Activated naive CD4-positive, alpha-beta T cell treated with anti-CD3 and anti-CD28 coated beads, Interleukin-2, amount 10 ng/mL, durations not matched to agents 7 days and 5 days (primary cell): ENCODE results near the gene RNF41.

Experiments
- CTCF ChIA-PET: fragments of 350-600 bp; sonication (Branson Sonifier 250); formaldehyde crosslinking; loops from one replicate; lab custom pipeline; 2021; ENCODE audit warnings: antibody characterized with exemption; lab: Charles Lee
- DNase-seq: peaks from one replicate; pipeline ENCODE4 v3.0.0-alpha.2; 2020
- H3K27ac Mint-ChIP-seq: one replicate; pipeline ENCODE4 v1.8.0; 2021; ENCODE audit warnings: mild to moderate bottlenecking, moderate library complexity, mixed read lengths
- H3K27me3 Mint-ChIP-seq: one replicate; pipeline ENCODE4 v1.8.0; 2021; ENCODE audit warnings: mild to moderate bottlenecking, mixed read lengths
- H3K36me3 Mint-ChIP-seq: one replicate; pipeline ENCODE4 v1.8.0; 2021; ENCODE audit warnings: mixed read lengths
- H3K4me1 Mint-ChIP-seq: one replicate; pipeline ENCODE4 v1.8.0; 2021; ENCODE audit warnings: mixed read lengths
- H3K4me3 Mint-ChIP-seq: one replicate; pipeline ENCODE4 v1.8.0; 2021; ENCODE audit warnings: mild to moderate bottlenecking, moderate library complexity, mixed read lengths
- H3K9me3 Mint-ChIP-seq: one replicate; pipeline ENCODE4 v1.8.0; 2021; ENCODE audit warnings: mixed read lengths

RNF41 gene

GRCh38 chr12:56236985-56237384, 15.3 kb upstream of the RNF41 start:
- H3K9me3 Mint-ChIP-seq, result no peaks in the 10 kb centered on the region
- DNase-seq, result no peak
- no peaks in the 10 kb centered on the region for H3K27me3 Mint-ChIP-seq
- H3K4me3 Mint-ChIP-seq, result no peak overlapping the region
- H3K36me3 Mint-ChIP-seq, result peaks cover 6% of the 10 kb centered on the region
- CTCF ChIA-PET, result interaction anchor here (1.0 kb wide), 2 partner anchors 21 to 117 kb away, joined by 3 to 4 read pairs; partner anchors contain the start of gene ANKRD52
- no peak overlapping the region for H3K27ac Mint-ChIP-seq
- H3K4me1 Mint-ChIP-seq, result no peaks in the 10 kb centered on the region

GRCh38 chr12:56236091-56236490, 14.4 kb upstream of the RNF41 start:
- Mint-ChIP-seq H3K9me3 (no peaks in the 10 kb centered on the region), H3K4me1 (no peaks in the 10 kb centered on the region), H3K27ac (no peak overlapping the region), H3K27me3 (no peaks in the 10 kb centered on the region), H3K4me3 (no peak overlapping the region), H3K36me3 (no peaks in the 10 kb centered on the region)
- CTCF ChIA-PET, result interaction anchor here (0.8 to 1.0 kb wide), 3 partner anchors 30 to 116 kb away, joined by 3 read pairs; no protein-coding TSS in a partner anchor
- DNase-seq, result no peak

GRCh38 chr12:56234746-56235436, 13.2 kb upstream of the RNF41 start:
- CTCF ChIA-PET, result interaction anchor here (0.8 to 1.2 kb wide), 2 partner anchors 28 to 42 kb away, joined by 3 to 4 read pairs; no protein-coding TSS in a partner anchor
- Mint-ChIP-seq H3K27ac (no peak overlapping the region), H3K4me1 (no peaks in the 10 kb centered on the region), H3K36me3 (no peaks in the 10 kb centered on the region), H3K9me3 (no peaks in the 10 kb centered on the region), H3K4me3 (no peak overlapping the region), H3K27me3 (no peaks in the 10 kb centered on the region)
- DNase-seq, result no peak

- Mint-ChIP-seq H3K9me3 (no peaks in the 10 kb centered on the region), H3K36me3 (peaks cover 4% of the 10 kb centered on the region), H3K27ac (no peak overlapping the region), H3K4me1 (peaks cover 2% of the 10 kb centered on the region), H3K4me3 (no peak overlapping the region), H3K27me3 (no peaks in the 10 kb centered on the region)
- DNase-seq, result no peak
- CTCF ChIA-PET, result interaction anchor here (0.7 kb wide), 2 partner anchors 15 to 45 kb away, joined by 3 read pairs; no protein-coding TSS in a partner anchor
Observed at GRCh38 chr12:56231184-56231582, 9.5 kb upstream of the RNF41 start.

- no peak overlapping the region for H3K27ac Mint-ChIP-seq
- no peaks in the 10 kb centered on the region for H3K9me3 Mint-ChIP-seq
- no peak overlapping the region for H3K4me3 Mint-ChIP-seq
- CTCF ChIA-PET, result interaction anchor here (0.6 to 0.7 kb wide), 2 partner anchors 24 to 45 kb away, joined by 3 to 4 read pairs; no protein-coding TSS in a partner anchor
- peaks cover 6% of the 10 kb centered on the region for H3K36me3 Mint-ChIP-seq
- DNase-seq, result no peak
- peaks cover 7% of the 10 kb centered on the region for H3K4me1 Mint-ChIP-seq
- H3K27me3 Mint-ChIP-seq, result no peaks in the 10 kb centered on the region
Observed at GRCh38 chr12:56230432-56231183, 8.9 kb upstream of the RNF41 start.

- Mint-ChIP-seq H3K4me1 (peaks cover 13% of the 10 kb centered on the region), H3K9me3 (no peaks in the 10 kb centered on the region), H3K4me3 (no peak within 1 kb of the TSS), H3K27me3 (no peaks in the 10 kb centered on the region), H3K36me3 (peaks cover 6% of the 10 kb centered on the region), H3K27ac (no peak within 1 kb of the TSS)
- no peak for DNase-seq
- CTCF ChIA-PET, result no interaction called here
Observed at GRCh38 chr12:56229916-56230431, 8.3 kb upstream of the RNF41 start, which contains the start of gene SLC39A5. Gene SLC39A5, plus strand, starts transcription at chr12:56230051. Its CDS starts 1,224 bp downstream, at chr12:56231275.

- CTCF ChIA-PET, result no interaction called here
- Mint-ChIP-seq H3K9me3 (no peaks in the 10 kb centered on the region), H3K4me3 (no peak overlapping the region), H3K27ac (no peak overlapping the region), H3K36me3 (peaks cover 6% of the 10 kb centered on the region), H3K4me1 (peaks cover 20% of the 10 kb centered on the region), H3K27me3 (no peaks in the 10 kb centered on the region)
- no peak for DNase-seq
Observed at GRCh38 chr12:56229082-56229481, 7.4 kb upstream of the RNF41 start.

GRCh38 chr12:56224954-56225353, 3.2 kb upstream of the RNF41 start:
- no peaks in the 10 kb centered on the region for H3K27me3 Mint-ChIP-seq

GRCh38 chr12:56224102-56224701, 2.5 kb upstream of the RNF41 start, which contains the start of gene NABP2:
Gene NABP2, plus strand, starts transcription at chr12:56224342. Its CDS starts 515 bp downstream, at chr12:56224857.
- peak; percentile 97 for DNase-seq
- peak within 1 kb of the TSS; percentile 81 for H3K27ac Mint-ChIP-seq
- peaks cover 53% of the 10 kb centered on the region for H3K4me1 Mint-ChIP-seq
- H3K36me3 Mint-ChIP-seq, result peaks cover 10% of the 10 kb centered on the region
- CTCF ChIA-PET, result no interaction called here
- no peaks in the 10 kb centered on the region for H3K9me3 Mint-ChIP-seq
- H3K27me3 Mint-ChIP-seq, result no peaks in the 10 kb centered on the region
- H3K4me3 Mint-ChIP-seq, result peak within 1 kb of the TSS; percentile 83

More at GRCh38 chr12:56224954-56225353, 3.2 kb upstream of the RNF41 start:
- no peaks in the 10 kb centered on the region for H3K9me3 Mint-ChIP-seq
- CTCF ChIA-PET, result no interaction called here
- peak overlapping the region; percentile 83 for H3K4me3 Mint-ChIP-seq
- no peak for DNase-seq
- H3K4me1 Mint-ChIP-seq, result peaks cover 52% of the 10 kb centered on the region
- H3K36me3 Mint-ChIP-seq, result peaks cover 10% of the 10 kb centered on the region
- peak overlapping the region; percentile 81 for H3K27ac Mint-ChIP-seq

- peaks cover 8% of the 10 kb centered on the region for H3K36me3 Mint-ChIP-seq
- H3K27ac Mint-ChIP-seq, result peak overlapping the region; percentile 81
- no peak for DNase-seq
- no peaks in the 10 kb centered on the region for H3K27me3 Mint-ChIP-seq
- peak overlapping the region; percentile 83 for H3K4me3 Mint-ChIP-seq
- peaks cover 53% of the 10 kb centered on the region for H3K4me1 Mint-ChIP-seq
- CTCF ChIA-PET, result interaction anchor here (1.4 to 4.1 kb wide), 3 partner anchors 17 to 34 kb away, joined by 7 to 34 read pairs (median 17); partner anchors contain the start of gene SMARCC2
- H3K9me3 Mint-ChIP-seq, result no peaks in the 10 kb centered on the region
Observed at GRCh38 chr12:56223571-56224101, 1.9 kb upstream of the RNF41 start.

- no peaks in the 10 kb centered on the region for H3K27me3 Mint-ChIP-seq
- peak overlapping the region; percentile 93 for H3K27ac Mint-ChIP-seq
- no peaks in the 10 kb centered on the region for H3K9me3 Mint-ChIP-seq
- CTCF ChIA-PET, result interaction anchor here (0.6 to 4.1 kb wide), 14 partner anchors 11 to 282 kb away, joined by 3 to 34 read pairs (median 4); partner anchors contain the start of genes ANKRD52, ESYT1, SMARCC2 and ZC3H10
- peak overlapping the region; percentile 99 for H3K4me3 Mint-ChIP-seq
- peaks cover 8% of the 10 kb centered on the region for H3K36me3 Mint-ChIP-seq
- H3K4me1 Mint-ChIP-seq, result peaks cover 53% of the 10 kb centered on the region
- no peak for DNase-seq
Observed at GRCh38 chr12:56222531-56222895, 791 bp upstream of the RNF41 start.

- peak overlapping the region; percentile 93 for H3K27ac Mint-ChIP-seq
- CTCF ChIA-PET, result interaction anchor here (0.8 to 4.1 kb wide), 11 partner anchors 15 to 281 kb away, joined by 3 to 34 read pairs (median 5); partner anchors contain the start of genes ESYT1, SMARCC2 and ZC3H10
- no peaks in the 10 kb centered on the region for H3K9me3 Mint-ChIP-seq
- peaks cover 54% of the 10 kb centered on the region for H3K4me1 Mint-ChIP-seq
- peak overlapping the region; percentile 99 for H3K4me3 Mint-ChIP-seq
- no peaks in the 10 kb centered on the region for H3K27me3 Mint-ChIP-seq
- H3K36me3 Mint-ChIP-seq, result peaks cover 11% of the 10 kb centered on the region
- DNase-seq, result no peak
Observed at GRCh38 chr12:56221232-56221756, 428 bp downstream of the RNF41 start.

- no peaks in the 10 kb centered on the region for H3K27me3 Mint-ChIP-seq
- CTCF ChIA-PET, result interaction anchor here (1.3 to 4.1 kb wide), 4 partner anchors 14 to 102 kb away, joined by 6 to 34 read pairs (median 16); partner anchors contain the start of genes SMARCC2 and ZC3H10
- peak overlapping the region; percentile 93 for H3K27ac Mint-ChIP-seq
- peak overlapping the region; percentile 99 for H3K4me3 Mint-ChIP-seq
- DNase-seq, result no peak
- H3K9me3 Mint-ChIP-seq, result no peaks in the 10 kb centered on the region
- H3K36me3 Mint-ChIP-seq, result peaks cover 8% of the 10 kb centered on the region
- H3K4me1 Mint-ChIP-seq, result peaks cover 49% of the 10 kb centered on the region
Observed at GRCh38 chr12:56220611-56221231, 1.0 kb downstream of the RNF41 start.
